ENCODE results near the gene SYP. TPM values are rescaled to one million over a fixed set of nuclear protein-coding genes. Genes with fewer than 3 reads are reported as not detected.

Gene SYP
- total RNA-seq, 4 donors from 2014 or later = 1.1 to 7.6 (median 5.0) TPM

GRCh38 chrX:49172280-49172780 lies 27.7 kb downstream of the SYP start:
- TF ChIP-seq POLR2A (IDR thresholded peaks at IDR 0.05) (peak; percentile 5), EP300 (IDR thresholded peaks at IDR 0.05; ENCODE audit: low read depth) (peak; percentile 1), CTCF (IDR thresholded peaks at IDR 0.05) (no peak), POLR2AphosphoS5 (IDR thresholded peaks at IDR 0.05) (peak in 2 of 3 donors; percentile 22 to 53)
- Histone ChIP-seq H3K9me3 (no peaks in the 10 kb centered on the region), H3K4me3 (peak overlapping the region; percentile 52 to 72 (median 62)), H3K27ac (peak overlapping the region; percentile 90 to 96 (median 93)), H3K36me3 (no peaks in the 10 kb centered on the region), H3K4me1 (peaks cover 4 to 30% (median 14%) of the 10 kb centered on the region in 4 donors), H3K27me3 (no peaks in the 10 kb centered on the region)
- DNase-seq = peak; percentile 85
- 53% methylated on average over 37 of the region's 37 CpGs; no CpG with 5 or more reads in 1 of the 2 donors for WGBS, 2 donors (ENCODE audit: low coverage in 1 of 2)
- intact Hi-C loops (cut with DNase I; ENCODE audit: low total_unique reads) = no loop called here
- in situ Hi-C loops (cut with MboI; ENCODE audit: low pct_ligation_motif_present in 1 of 4, low pct_unique_long_range_greater_than_20kb in 1 of 4, low sequenced_read_pairs in 3 of 4) = no loop called here

GRCh38 chrX:49171752-49172279 lies 28.2 kb downstream of the SYP start, which contains the start of gene PLP2:
TSS of gene PLP2 (plus strand) at chrX:49171898. CDS start at chrX:49172001, 103 bp downstream.
- H3K4me3 ChIP-seq = peak within 1 kb of the TSS; percentile 52 to 72 (median 62)
- in situ Hi-C loops (cut with MboI; ENCODE audit: low pct_ligation_motif_present in 1 of 4, low pct_unique_long_range_greater_than_20kb in 1 of 4, low sequenced_read_pairs in 3 of 4) = no loop called here
- H3K9me3 ChIP-seq = no peaks in the 10 kb centered on the region
- WGBS, 2 donors (ENCODE audit: low coverage in 1 of 2) = 49% methylated on average over 43 of the region's 46 CpGs; no CpG with 5 or more reads in 1 of the 2 donors
- H3K36me3 ChIP-seq = no peaks in the 10 kb centered on the region
- H3K27ac ChIP-seq = peak within 1 kb of the TSS; percentile 90 to 96 (median 93)
- TF ChIP-seq POLR2A (IDR thresholded peaks at IDR 0.05) (peak; percentile 72), CTCF (IDR thresholded peaks at IDR 0.05) (no peak), POLR2AphosphoS5 (IDR thresholded peaks at IDR 0.05) (peak; percentile 74 to 78 (median 75)), EP300 (IDR thresholded peaks at IDR 0.05; ENCODE audit: low read depth) (no peak)
- peak; percentile 79 for DNase-seq
- H3K4me1 ChIP-seq = peaks cover 4 to 28% (median 11%) of the 10 kb centered on the region in 4 donors
- intact Hi-C loops (cut with DNase I; ENCODE audit: low total_unique reads) = no loop called here
- H3K27me3 ChIP-seq = no peaks in the 10 kb centered on the region

DNA sequence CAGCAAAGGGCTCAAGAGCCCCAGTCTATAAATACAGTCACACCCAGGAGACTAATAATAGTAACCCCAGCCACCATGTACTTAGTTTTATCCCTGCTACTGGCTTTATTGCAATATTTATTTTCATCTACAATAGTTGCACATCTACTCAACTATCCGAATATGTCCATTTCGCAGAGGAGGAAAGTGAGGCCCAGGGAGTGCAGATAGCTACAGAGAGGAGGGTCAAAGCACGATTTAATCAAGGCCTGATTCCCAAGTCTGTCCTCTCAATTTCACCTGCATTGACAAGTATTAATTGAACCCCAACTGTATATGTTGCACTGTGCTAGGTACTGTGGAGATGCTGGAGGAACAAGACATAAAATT lies 32.3 kb downstream of the SYP start:
- 71% methylated on average over 3 of the region's 3 CpGs; no CpG with 5 or more reads in 1 of the 2 donors for WGBS, 2 donors (ENCODE audit: low coverage in 1 of 2)
- TF ChIP-seq POLR2A (IDR thresholded peaks at IDR 0.05) (no peak), EP300 (IDR thresholded peaks at IDR 0.05; ENCODE audit: low read depth) (no peak), POLR2AphosphoS5 (IDR thresholded peaks at IDR 0.05) (no peak), CTCF (IDR thresholded peaks at IDR 0.05) (no peak)
- Histone ChIP-seq H3K36me3 (no peaks in the 10 kb centered on the region), H3K4me1 (peaks cover 0 to 19% (median 8%) of the 10 kb centered on the region in 4 donors), H3K27ac (peak overlapping the region; percentile 93 to 95 (median 94)), H3K4me3 (peak overlapping the region; percentile 12 to 47 (median 28)), H3K27me3 (no peaks in the 10 kb centered on the region), H3K9me3 (no peaks in the 10 kb centered on the region)
- in situ Hi-C loops (cut with MboI; ENCODE audit: low pct_ligation_motif_present in 1 of 4, low pct_unique_long_range_greater_than_20kb in 1 of 4, low sequenced_read_pairs in 3 of 4) = no loop called here
- DNase-seq = no peak
- intact Hi-C loops (cut with DNase I; ENCODE audit: low total_unique reads) = no loop called here

DNA sequence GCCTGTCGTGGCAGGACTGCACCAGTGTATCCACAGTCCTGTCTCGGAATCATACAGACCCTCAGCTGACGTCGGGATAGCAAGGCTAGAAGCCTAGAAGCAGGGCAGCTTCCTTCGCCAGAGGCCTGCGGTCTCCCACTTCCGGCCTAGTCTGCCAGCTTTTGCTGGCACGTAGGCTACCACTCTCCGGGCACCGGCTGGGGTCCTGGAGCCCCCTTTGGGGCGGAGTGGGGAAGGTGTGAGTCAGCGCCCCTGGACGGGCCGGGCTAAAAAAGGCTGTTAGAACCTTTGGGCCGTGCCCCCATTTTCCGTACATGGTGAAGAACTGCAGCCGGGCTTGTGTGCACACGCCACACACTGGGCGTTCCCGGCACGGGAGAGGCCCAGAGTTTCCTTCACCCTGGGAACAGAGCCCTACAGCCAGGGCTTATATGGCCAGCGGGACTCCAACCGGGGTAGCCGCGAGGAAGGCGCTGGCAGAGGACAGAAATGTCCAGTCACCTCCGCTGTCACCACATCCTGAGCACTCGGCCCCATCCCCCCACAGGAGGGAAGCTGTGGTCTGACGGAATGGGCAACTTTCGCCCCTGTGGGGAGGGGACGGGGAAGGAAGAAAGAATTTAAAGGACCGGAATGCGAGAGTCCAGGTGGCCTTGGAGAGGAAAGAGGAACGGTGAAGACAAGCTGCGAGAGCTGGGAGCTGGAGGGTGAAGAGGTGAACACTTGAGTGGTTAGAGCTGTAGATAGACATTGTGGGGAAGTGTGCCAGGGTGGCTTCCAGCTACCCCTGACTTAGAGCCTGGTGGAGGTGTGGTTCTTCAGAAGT lies 32.9 kb downstream of the SYP start:
- Histone ChIP-seq H3K9me3 (no peaks in the 10 kb centered on the region), H3K27me3 (no peaks in the 10 kb centered on the region), H3K4me3 (peak overlapping the region; percentile 12 to 47 (median 28)), H3K27ac (peak overlapping the region; percentile 93 to 95 (median 94)), H3K36me3 (no peaks in the 10 kb centered on the region), H3K4me1 (peaks cover 0 to 18% (median 7%) of the 10 kb centered on the region in 4 donors)
- 35% methylated on average over 28 of the region's 35 CpGs; no CpG with 5 or more reads in 1 of the 2 donors for whole genome bisulfite sequencing, 2 donors (ENCODE audit: low coverage in 1 of 2)
- in situ Hi-C loops (cut with MboI; ENCODE audit: low pct_ligation_motif_present in 1 of 4, low pct_unique_long_range_greater_than_20kb in 1 of 4, low sequenced_read_pairs in 3 of 4) = no loop called here
- DNase-seq = peak; percentile 74
- intact Hi-C loops (cut with DNase I; ENCODE audit: low total_unique reads) = no loop called here
- TF ChIP-seq CTCF (IDR thresholded peaks at IDR 0.05) (no peak), EP300 (IDR thresholded peaks at IDR 0.05; ENCODE audit: low read depth) (no peak), POLR2A (IDR thresholded peaks at IDR 0.05) (peak; percentile 83), POLR2AphosphoS5 (IDR thresholded peaks at IDR 0.05) (peak; percentile 64 to 78 (median 78))
